HCT116 (cell line): ENCODE data around the gene FHIT. TPM values are rescaled to one million over a fixed set of nuclear protein-coding genes. Genes with fewer than 3 reads are reported as not detected.

Experiments
- ATAC-seq: fragments of 200-7000 bp; cut with Tn5 transposase; 2 replicates; pipeline ENCODE4 v1.9.1; 2020; ENCODE audit warnings: mild to moderate bottlenecking, moderate library complexity
- BruUV-seq: library from RNA; stranded (reverse); fragments of 400-500 nt; replicated peaks from 2 replicates; lab custom pipeline; 2021; lab: Mats Ljungman, UMichigan
- CTCF ChIA-PET: fragments of 300-600 bp; sonication (Branson Sonifier 250); formaldehyde crosslinking; loops from one replicate; lab custom pipeline; 2021; ENCODE audit warnings: antibody characterized with exemption; lab: Charles Lee
- POLR2A ChIA-PET: fragments of 300-600, 350-600 bp; sonication (Branson Sonifier 250); formaldehyde crosslinking; loops from one replicate; lab custom pipeline; 2021; ENCODE audit warnings: antibody characterized with exemption; lab: Charles Lee
- RAD21 ChIA-PET, 2 experiments: fragments of 300-600 bp; sonication (Branson Sonifier 250); formaldehyde crosslinking; loops; one replicate each; lab custom pipeline; 2023; ENCODE audit warnings: low total read pairs in 2 of 2; ENCODE audit not compliant: uncharacterized antibody in 2 of 2, unreplicated experiment in 2 of 2, low non-redundant PET in 1 of 2; lab: Charles Lee
- DNase-seq: peaks from one replicate; pipeline ENCODE4 v3.0.0-alpha.2; 2010; ENCODE audit warnings: low read depth, low spot score
- H2AFZ ChIP-seq: fragments of 200-600 bp; shearing (Covaris generic), sonication (generic); 2 replicates; pipeline ENCODE4 v1.6.1; 2017; ENCODE audit warnings: low read depth, mixed run types, mixed read lengths, antibody characterized with exemption, low read length; ENCODE audit not compliant: poor library complexity, severe bottlenecking
- H3K27ac ChIP-seq: 2 replicates; pipeline ENCODE4 v1.5.1; 2012; ENCODE audit warnings: low read depth, low read length
- H3K27me3 ChIP-seq: fragments of 200-600 bp; sonication (generic); 2 replicates; pipeline ENCODE4 v1.6.1; 2016; ENCODE audit warnings: mixed run types, low read length, mixed read lengths; ENCODE audit not compliant: insufficient read depth
- H3K36me3 ChIP-seq, 2 experiments: fragments of 200-500 bp in 1 of 2; fragments of 200-600 bp in 1 of 2; sonication (Bioruptor generic) in 1 of 2; sonication (generic) in 1 of 2; 2 replicates each; pipeline versions ENCODE4 v1.5.1 to v1.6.1; 2014 to 2016; ENCODE audit warnings: low read length in 2 of 2, inconsistent platforms in 1 of 2, mixed read lengths in 1 of 2, mixed run types in 1 of 2; ENCODE audit not compliant: insufficient read depth in 2 of 2, control insufficient read depth in 1 of 2
- H3K4me1 ChIP-seq, 2 experiments: fragments of 200-600 bp in 1 of 2; sonication (generic) in 1 of 2; 2 replicates each; pipeline versions ENCODE4 v1.5.1 to v1.6.1; 2012 to 2017; ENCODE audit warnings: low read length in 2 of 2, inconsistent platforms in 1 of 2, mild to moderate bottlenecking in 1 of 2, mixed read lengths in 1 of 2, mixed run types in 1 of 2, moderate library complexity in 1 of 2; ENCODE audit not compliant: insufficient read depth in 2 of 2, control insufficient read depth in 1 of 2
- H3K4me2 ChIP-seq: fragments of 200-600 bp; sonication (generic); 2 replicates; pipeline ENCODE4 v1.6.1; 2017; ENCODE audit warnings: mixed run types, low read length, mixed read lengths
- H3K4me3 ChIP-seq, 2 experiments: fragments of 200-600 bp in 1 of 2; sonication (generic) in 1 of 2; replicated peaks in 1 of 2; 2 replicates each; pipeline ENCODE4 v1.5.1; 2011 to 2016; ENCODE audit warnings: low read length in 2 of 2, control low read depth in 1 of 2, low read depth in 1 of 2, mild to moderate bottlenecking in 1 of 2, mixed read lengths in 1 of 2, mixed run types in 1 of 2
- H3K79me2 ChIP-seq: fragments of 200-600 bp; sonication (generic); 2 replicates; pipeline ENCODE4 v1.6.1; 2017; ENCODE audit warnings: mild to moderate bottlenecking, mixed run types, low read length, moderate library complexity, mixed read lengths; ENCODE audit not compliant: insufficient read depth
- H3K9ac ChIP-seq: fragments of 200-600 bp; sonication (generic); 2 replicates; pipeline ENCODE4 v1.6.1; 2016; ENCODE audit warnings: low read length, mixed read lengths
- H3K9me2 ChIP-seq: fragments of 200-600 bp; sonication (generic), shearing (Covaris generic); 2 replicates; pipeline ENCODE4 v1.6.1; 2017; ENCODE audit warnings: mixed run types, mild to moderate bottlenecking, moderate library complexity; ENCODE audit not compliant: insufficient read depth
- H3K9me3 ChIP-seq, 2 experiments: fragments of 200-500 bp in 1 of 2; fragments of 200-600 bp in 1 of 2; sonication (Bioruptor generic) in 1 of 2; sonication (generic) in 1 of 2; 2 replicates each; pipeline ENCODE4 v1.6.1; 2014 to 2017; ENCODE audit warnings: low read length in 2 of 2, mixed read lengths in 2 of 2, inconsistent platforms in 1 of 2, low read depth in 1 of 2, mild to moderate bottlenecking in 1 of 2, mixed run types in 1 of 2, moderate library complexity in 1 of 2; ENCODE audit not compliant: control insufficient read depth in 1 of 2, insufficient read depth in 1 of 2
- H4K20me1 ChIP-seq: fragments of 200-600 bp; sonication (generic), shearing (Covaris generic); 2 replicates; pipeline ENCODE4 v1.6.1; 2017; ENCODE audit warnings: mixed run types, mild to moderate bottlenecking, moderate library complexity; ENCODE audit not compliant: insufficient read depth
- CEBPB ChIP-seq: IDR thresholded peaks from 2 replicates; pipeline ENCODE4 v1.6.1; 2012; ENCODE audit warnings: low read depth
- ELF1 ChIP-seq: IDR thresholded peaks from 2 replicates; pipeline ENCODE4 v1.6.1; 2012; ENCODE audit warnings: low read depth, borderline replicate concordance
- EZH2 ChIP-seq: fragments of 200-600 bp; sonication (generic); IDR thresholded peaks from 2 replicates; pipeline ENCODE4 v1.6.1; 2017; ENCODE audit warnings: antibody characterized with exemption, mixed run types
- EZH2phosphoT487 ChIP-seq: fragments of 200-600 bp; IDR thresholded peaks from 2 replicates; pipeline ENCODE4 v1.6.1; 2018; ENCODE audit warnings: antibody characterized with exemption, borderline replicate concordance
- MAX ChIP-seq: IDR thresholded peaks from 2 replicates; pipeline ENCODE4 v1.6.1; 2012
- POLR2A ChIP-seq: IDR thresholded peaks from 2 replicates; pipeline ENCODE4 v1.7.0; 2011; ENCODE audit warnings: borderline replicate concordance; ENCODE audit not compliant: insufficient read depth, insufficient read length; ENCODE audit errors: extremely low read depth
- POLR2AphosphoS5 ChIP-seq: IDR thresholded peaks from 2 replicates; pipeline ENCODE4 v1.6.1; 2011; ENCODE audit warnings: mild to moderate bottlenecking, low read depth, low read length, moderate library complexity
- REST ChIP-seq: IDR thresholded peaks from 2 replicates; pipeline ENCODE4 v1.6.1; 2012; ENCODE audit warnings: low read depth
- SP1 ChIP-seq: IDR thresholded peaks from 2 replicates; pipeline ENCODE4 v1.6.1; 2012; ENCODE audit warnings: low read depth
- SRF ChIP-seq: IDR thresholded peaks from 2 replicates; pipeline ENCODE4 v1.6.1; 2012; ENCODE audit warnings: low read depth
- ZBTB33 ChIP-seq: IDR thresholded peaks from 2 replicates; pipeline ENCODE4 v1.6.1; 2011; ENCODE audit warnings: mild to moderate bottlenecking, low read length, moderate library complexity; ENCODE audit not compliant: insufficient replicate concordance; ENCODE audit errors: extremely low read depth
- intact Hi-C: fragments of 100-400 bp; cut with micrococcal nuclease; formaldehyde crosslinking; loops from 2 replicates; pipeline ENCODE4 v1.10.0; 2022
- total RNA-seq: library from RNA; stranded (reverse); gene quantifications from one replicate; pipeline ENCODE4 v1.2.1, GENCODE V29; 2021; ENCODE audit not compliant: unreplicated experiment
- TF ChIP-seq, protein P1 (sequence below): IDR thresholded peaks from 2 replicates; pipeline ENCODE4 v1.6.1; 2012

The FHIT gene
- total RNA-seq, 1 experiment from 2014 or later: 20.1 TPM

DNA sequence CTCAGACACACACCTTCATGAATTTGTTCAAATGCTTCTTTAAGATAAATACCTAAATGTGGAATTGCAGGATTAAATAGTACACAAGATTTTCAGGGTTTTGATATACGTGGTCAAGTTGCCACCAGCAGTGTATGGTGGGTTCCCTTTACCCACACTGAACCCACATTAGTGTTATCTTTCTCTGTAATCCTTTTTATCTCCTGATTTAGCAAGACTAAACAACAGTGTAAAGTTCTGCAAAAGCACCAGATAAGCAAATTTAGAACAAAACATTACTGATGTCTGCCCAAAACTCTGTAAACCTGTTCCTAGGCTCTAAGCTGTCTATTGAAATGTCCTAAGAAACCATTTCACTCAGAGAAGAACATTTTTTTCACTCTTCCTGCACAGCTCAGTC is 352.9 kb downstream of the FHIT start:
- Histone ChIP-seq H3K4me3 (no peak overlapping the region), H4K20me1 (no peaks in the 10 kb centered on the region), H2AFZ (no peak overlapping the region), H3K9ac (no peak overlapping the region), H3K27me3 (no peaks in the 10 kb centered on the region), H3K9me3 (no peaks in the 10 kb centered on the region), H3K4me1 (no peaks in the 10 kb centered on the region), H3K9me2 (no peaks in the 10 kb centered on the region), H3K27ac (no peak overlapping the region), H3K4me2 (no peak overlapping the region), H3K79me2 (no peaks in the 10 kb centered on the region), H3K36me3 (no peaks in the 10 kb centered on the region)
- ATAC-seq (no peak), DNase-seq (no peak)
- ChIA-PET RAD21 (no interaction called here), CTCF (no interaction called here), POLR2A (no interaction called here)
- TF ChIP-seq EZH2phosphoT487: no peak
- TF ChIP-seq ZBTB33: no peak
- no peak for TF ChIP-seq SRF
- no peak for TF ChIP-seq CEBPB
- TF ChIP-seq, protein P1, sequence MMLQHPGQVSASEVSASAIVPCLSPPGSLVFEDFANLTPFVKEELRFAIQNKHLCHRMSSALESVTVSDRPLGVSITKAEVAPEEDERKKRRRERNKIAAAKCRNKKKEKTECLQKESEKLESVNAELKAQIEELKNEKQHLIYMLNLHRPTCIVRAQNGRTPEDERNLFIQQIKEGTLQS: no peak
- no peak for TF ChIP-seq SP1
- TF ChIP-seq MAX: no peak
- no peak for TF ChIP-seq POLR2AphosphoS5
- no peak for TF ChIP-seq ELF1
- TF ChIP-seq REST: no peak
- TF ChIP-seq EZH2: no peak
- TF ChIP-seq POLR2A: no peak
- intact Hi-C loops: no loop called here
- no TSS peak for BruUV-seq
